ENCODE measurements around the gene PPIL3. TPM values are rescaled to one million over a fixed set of nuclear protein-coding genes. Genes with fewer than 3 reads are reported as not detected.
"Not testable (repeated sequence)": the region's sequence is repeated elsewhere in the genome, so short reads cannot be mapped to it uniquely, and the experiment has no call there.

PPIL3 gene
- total RNA-seq, 1 donor from 2014 or later: 65.1 TPM

DNA sequence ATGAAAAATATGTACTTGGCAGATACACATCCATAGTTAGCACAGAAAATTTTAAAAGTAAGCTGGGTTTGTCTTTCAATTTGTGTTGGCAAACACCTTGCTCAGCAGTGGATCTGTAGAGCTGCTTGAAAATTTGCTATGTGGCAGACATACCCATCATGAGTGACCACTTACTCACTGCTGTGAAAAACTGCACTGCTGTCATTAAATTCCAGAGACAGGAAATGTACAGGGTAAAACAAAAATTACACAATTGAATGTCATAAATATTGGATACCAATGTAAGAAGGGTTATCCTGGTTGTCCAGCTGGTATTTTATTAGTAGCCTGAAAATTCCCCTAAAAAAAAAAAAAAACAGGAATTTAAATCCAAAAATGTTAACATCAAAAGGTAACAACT lies 24.8 kb upstream of the PPIL3 start:
- no peaks in the 10 kb centered on the region for H3K27me3 Mint-ChIP-seq
- no peaks in the 10 kb centered on the region for H3K9me3 Mint-ChIP-seq (ENCODE audit: low read depth)
- no peak overlapping the region for H3K27ac Mint-ChIP-seq
- no peak for DNase-seq (ENCODE audit: low spot score, unreplicated experiment)
- peaks cover 13% of the 10 kb centered on the region for H3K36me3 Mint-ChIP-seq (ENCODE audit: insufficient read depth)
- no peak overlapping the region for H3K4me3 Mint-ChIP-seq (ENCODE audit: low read depth)
- TF ChIP-seq CTCF (IDR thresholded peaks at IDR 0.05; ENCODE audit: unreplicated experiment): no peak
- no peaks in the 10 kb centered on the region for H3K4me1 Mint-ChIP-seq (ENCODE audit: low read depth)

- Mint-ChIP-seq H3K36me3 (ENCODE audit: insufficient read depth) (peaks cover 12% of the 10 kb centered on the region), H3K27ac (no peak overlapping the region), H3K4me1 (ENCODE audit: low read depth) (no peaks in the 10 kb centered on the region), H3K4me3 (ENCODE audit: low read depth) (no peak overlapping the region), H3K9me3 (ENCODE audit: low read depth) (no peaks in the 10 kb centered on the region), H3K27me3 (no peaks in the 10 kb centered on the region)
- TF ChIP-seq CTCF (IDR thresholded peaks at IDR 0.05; ENCODE audit: unreplicated experiment): no peak
- no peak for DNase-seq (ENCODE audit: low spot score, unreplicated experiment)
Observed at GRCh38 chr2:200909958-200910357, 21.1 kb upstream of the PPIL3 start.

- peak; percentile 26 for DNase-seq (ENCODE audit: low spot score, unreplicated experiment)
- Mint-ChIP-seq H3K4me3 (ENCODE audit: low read depth) (no peak overlapping the region), H3K9me3 (ENCODE audit: low read depth) (no peaks in the 10 kb centered on the region), H3K27ac (no peak overlapping the region), H3K36me3 (ENCODE audit: insufficient read depth) (peaks cover 9% of the 10 kb centered on the region), H3K4me1 (ENCODE audit: low read depth) (peaks cover 1% of the 10 kb centered on the region), H3K27me3 (no peaks in the 10 kb centered on the region)
- TF ChIP-seq CTCF (IDR thresholded peaks at IDR 0.05; ENCODE audit: unreplicated experiment): peak; percentile 73
Observed at GRCh38 chr2:200905618-200906296, 16.9 kb upstream of the PPIL3 start.

- H3K4me1 Mint-ChIP-seq (ENCODE audit: low read depth): peaks cover 1% of the 10 kb centered on the region
- peaks cover 11% of the 10 kb centered on the region for H3K36me3 Mint-ChIP-seq (ENCODE audit: insufficient read depth)
- TF ChIP-seq CTCF (IDR thresholded peaks at IDR 0.05; ENCODE audit: unreplicated experiment): peak; percentile 71
- H3K27ac Mint-ChIP-seq: peak overlapping the region; percentile 15
- no peak overlapping the region for H3K4me3 Mint-ChIP-seq (ENCODE audit: low read depth)
- no peaks in the 10 kb centered on the region for H3K9me3 Mint-ChIP-seq (ENCODE audit: low read depth)
- H3K27me3 Mint-ChIP-seq: no peaks in the 10 kb centered on the region
- peak; percentile 43 for DNase-seq (ENCODE audit: low spot score, unreplicated experiment)
Observed at GRCh38 chr2:200901459-200902072, 12.7 kb upstream of the PPIL3 start.

- Mint-ChIP-seq H3K9me3 (ENCODE audit: low read depth) (no peaks in the 10 kb centered on the region), H3K36me3 (ENCODE audit: insufficient read depth) (peaks cover 17% of the 10 kb centered on the region), H3K27ac (no peak overlapping the region), H3K4me3 (ENCODE audit: low read depth) (no peak overlapping the region), H3K27me3 (no peaks in the 10 kb centered on the region), H3K4me1 (ENCODE audit: low read depth) (peaks cover 1% of the 10 kb centered on the region)
- TF ChIP-seq CTCF (IDR thresholded peaks at IDR 0.05; ENCODE audit: unreplicated experiment): no peak
- no peak for DNase-seq (ENCODE audit: low spot score, unreplicated experiment)
Observed at GRCh38 chr2:200899482-200899881, 10.6 kb upstream of the PPIL3 start.

- not testable (repeated sequence) for DNase-seq (ENCODE audit: low spot score, unreplicated experiment); H3K27me3 Mint-ChIP-seq; H3K4me1 Mint-ChIP-seq (ENCODE audit: low read depth); H3K9me3 Mint-ChIP-seq (ENCODE audit: low read depth); H3K4me3 Mint-ChIP-seq (ENCODE audit: low read depth)
- Mint-ChIP-seq H3K36me3 (ENCODE audit: insufficient read depth) (peaks cover 13% of the 10 kb centered on the region), H3K27ac (peak overlapping the region; percentile 59)
Observed at GRCh38 chr2:200881715-200882249, 7.1 kb downstream of the PPIL3 start.

Measured in progenitor cell of endocrine pancreas (in vitro differentiated cells).